BLaER1 treated with 17β-estradiol and CSF1 and Interleukin-3, amounts not matched to agents 10 nM and 100 nM (cell line): ENCODE measurements around the gene EIF2S2.

Experiments used
- H3K27ac ChIP-seq, 11 experiments: shearing (Covaris generic); formaldehyde crosslinking; 2 replicates each; pipeline ENCODE4 v1.8.1; 2022
- H3K27me3 ChIP-seq, 11 experiments: shearing (Covaris generic); formaldehyde crosslinking; 2 replicates each; pipeline ENCODE4 v1.8.1; 2022
- H3K36me3 ChIP-seq, 11 experiments: shearing (Covaris generic); formaldehyde crosslinking; 2 replicates each; pipeline ENCODE4 v1.8.1; 2022
- H3K4me1 ChIP-seq, 10 experiments: shearing (Covaris generic); formaldehyde crosslinking; 2 replicates each; pipeline ENCODE4 v1.8.1; 2022
- H3K4me2 ChIP-seq, 11 experiments: shearing (Covaris generic); formaldehyde crosslinking; 2 replicates each; pipeline ENCODE4 v1.8.1; 2022
- H3K4me3 ChIP-seq, 10 experiments: shearing (Covaris generic); formaldehyde crosslinking; 2 replicates each; pipeline ENCODE4 v1.8.1; 2022
- H3K9ac ChIP-seq, 11 experiments: shearing (Covaris generic); formaldehyde crosslinking; 2 replicates each; pipeline ENCODE4 v1.8.1; 2022
- H3K9me3 ChIP-seq, 11 experiments: shearing (Covaris generic); formaldehyde crosslinking; replicated peaks in 1 of 11; 2 replicates each; pipeline ENCODE4 v1.8.1; 2022
- H4K20me1 ChIP-seq, 11 experiments: shearing (Covaris generic); formaldehyde crosslinking; 2 replicates each; pipeline ENCODE4 v1.8.1; 2022
- Cebpa-rat ChIP-seq, 11 experiments: shearing (Covaris generic); IDR thresholded peaks; 2 replicates each; pipeline ENCODE4 v1.8.1; 2022

EIF2S2 gene

DNA sequence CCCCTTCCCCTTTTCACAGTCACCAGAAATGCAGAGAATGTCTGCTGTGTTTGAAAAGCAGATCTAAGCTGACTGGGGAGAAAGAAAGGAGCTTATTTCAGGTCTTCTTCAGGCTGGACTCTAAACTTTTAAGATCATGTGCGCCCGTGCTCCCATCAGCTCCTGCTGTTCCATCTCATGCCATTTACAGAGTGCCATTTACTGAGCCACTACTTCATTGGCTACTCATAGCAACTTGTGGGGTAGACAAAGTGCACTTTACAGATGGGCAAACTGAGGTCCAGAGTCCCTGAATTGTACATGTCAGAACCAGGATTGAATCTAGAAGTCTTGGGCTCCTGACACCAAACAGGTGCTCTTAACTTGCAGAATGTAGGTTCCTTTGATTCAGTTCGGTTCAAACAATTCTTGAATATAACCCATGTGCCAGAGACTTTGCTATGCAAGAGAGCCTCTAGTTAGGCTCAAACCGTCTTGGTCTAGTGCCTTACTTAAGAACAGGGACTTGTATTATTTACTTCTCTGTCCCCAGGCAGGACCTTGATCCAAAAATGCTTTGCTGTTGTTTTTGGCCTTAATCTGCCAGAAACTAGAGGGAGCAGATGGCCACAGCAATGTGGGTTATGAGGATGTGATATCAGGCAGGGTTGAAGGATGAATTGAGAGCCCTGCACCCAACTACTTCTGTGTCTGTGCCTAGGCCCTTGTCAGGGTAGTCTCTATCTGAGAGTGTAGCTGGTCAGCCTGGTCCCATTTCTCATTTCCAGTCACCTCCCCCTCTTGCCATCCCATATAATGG is 61.9 kb downstream of the EIF2S2 start:
- Histone ChIP-seq H3K27me3 (no peaks in the 10 kb centered on the region), H4K20me1 (peaks cover 100% of the 10 kb centered on the region in 11 experiments), H3K27ac (no peak overlapping the region), H3K4me2 (no peak overlapping the region), H3K4me1 (peaks cover 20 to 52% (median 31%) of the 10 kb centered on the region in 10 experiments), H3K9me3 (no peaks in the 10 kb centered on the region), H3K9ac (no peak overlapping the region), H3K36me3 (peaks cover 21 to 72% (median 49%) of the 10 kb centered on the region in 11 experiments), H3K4me3 (no peak overlapping the region)
- TF ChIP-seq Cebpa-rat (IDR thresholded peaks at IDR 0.05), result no peak

DNA sequence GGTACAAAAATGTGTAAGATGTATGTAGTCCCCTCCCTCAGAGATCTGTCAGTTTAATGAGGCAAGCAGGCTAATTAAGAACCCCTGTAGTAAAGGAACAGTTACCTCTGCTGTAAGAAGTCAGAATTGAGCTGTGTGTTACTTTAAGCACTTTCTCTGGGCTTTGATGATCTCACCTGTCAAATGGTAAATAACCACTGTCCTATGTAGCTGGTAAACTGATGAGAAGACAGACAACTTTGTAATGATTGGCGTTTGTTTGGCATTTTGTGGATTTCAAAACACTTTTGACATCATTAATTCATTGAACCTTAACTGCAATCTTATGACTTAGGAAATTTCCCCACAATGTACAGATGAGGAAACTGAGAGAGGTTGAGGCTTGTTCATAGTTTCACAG is 62.7 kb downstream of the EIF2S2 start:
- no peak overlapping the region for H3K4me3 ChIP-seq
- H3K9ac ChIP-seq, result no peak overlapping the region
- H3K27me3 ChIP-seq, result no peaks in the 10 kb centered on the region
- H3K9me3 ChIP-seq, result no peaks in the 10 kb centered on the region
- H3K4me1 ChIP-seq, result peaks cover 13 to 52% (median 24%) of the 10 kb centered on the region in 10 experiments
- H3K27ac ChIP-seq, result no peak overlapping the region
- no peak for TF ChIP-seq Cebpa-rat (IDR thresholded peaks at IDR 0.05)
- H3K36me3 ChIP-seq, result peaks cover 27 to 79% (median 56%) of the 10 kb centered on the region in 11 experiments
- peaks cover 100% of the 10 kb centered on the region in 11 experiments for H4K20me1 ChIP-seq
- H3K4me2 ChIP-seq, result no peak overlapping the region

DNA sequence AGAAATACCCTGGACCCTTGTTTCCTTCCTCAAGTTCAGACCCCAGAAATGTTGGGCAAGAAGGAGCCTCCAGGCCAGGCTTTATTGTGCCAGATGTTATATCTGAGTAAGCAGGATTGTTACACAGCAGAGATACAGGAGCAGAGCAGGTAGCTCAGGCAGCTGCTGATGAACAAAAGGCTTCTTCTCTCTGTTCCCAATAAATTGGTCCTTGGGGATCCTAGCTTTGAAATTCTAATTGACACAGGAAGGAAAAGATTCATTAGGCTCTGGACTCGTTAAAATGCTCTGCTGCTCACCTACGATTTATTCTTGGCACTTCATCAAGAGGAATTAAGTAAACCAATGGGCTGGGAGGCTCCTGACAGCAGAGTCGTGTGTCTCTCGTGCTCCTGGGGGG is 64.1 kb downstream of the EIF2S2 start:
- H3K4me3 ChIP-seq, result no peak overlapping the region
- H3K4me1 ChIP-seq, result peaks cover 0 to 46% (median 10%) of the 10 kb centered on the region in 10 experiments; a peak in 13 of 20 replicates
- no peaks in the 10 kb centered on the region for H3K27me3 ChIP-seq
- H3K27ac ChIP-seq, result no peak overlapping the region
- H3K9ac ChIP-seq, result no peak overlapping the region
- H3K36me3 ChIP-seq, result peaks cover 37 to 93% (median 70%) of the 10 kb centered on the region in 11 experiments
- TF ChIP-seq Cebpa-rat (IDR thresholded peaks at IDR 0.05), result no peak
- no peak overlapping the region for H3K4me2 ChIP-seq
- H3K9me3 ChIP-seq, result no peaks in the 10 kb centered on the region
- H4K20me1 ChIP-seq, result peaks cover 100% of the 10 kb centered on the region in 11 experiments

DNA sequence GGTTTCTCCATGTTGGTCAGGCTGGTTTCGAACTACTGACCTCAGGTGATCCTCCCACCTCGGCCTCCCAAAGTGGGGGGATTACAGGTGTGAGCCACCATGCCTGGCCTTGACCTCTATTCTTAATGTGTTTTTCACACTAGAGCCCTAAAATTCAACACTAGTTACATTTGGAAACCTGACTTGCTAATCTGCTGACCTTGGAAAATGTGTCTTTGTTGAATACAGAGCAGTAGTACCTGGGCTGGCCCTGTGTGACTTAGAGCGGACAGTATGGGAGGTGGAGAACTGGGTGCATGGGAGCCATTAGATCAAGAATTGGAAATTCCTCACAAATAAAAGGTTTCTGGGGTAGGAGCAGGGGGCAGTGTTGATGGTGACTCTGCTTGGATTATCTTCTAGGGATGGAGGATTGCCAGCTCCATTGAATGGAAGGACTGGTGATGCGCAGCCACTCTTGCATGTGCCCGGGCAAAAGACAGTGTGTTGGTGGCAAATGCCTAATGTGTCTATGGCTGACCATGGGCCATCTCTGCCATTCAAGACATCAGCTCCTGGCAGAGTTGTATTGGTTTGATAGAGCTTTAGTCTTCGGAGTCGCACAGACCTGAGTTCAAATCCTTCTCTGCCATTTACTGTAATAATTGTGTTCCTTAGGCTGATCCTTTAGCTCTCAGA is 64.9 kb downstream of the EIF2S2 start:
- H3K27ac ChIP-seq, result no peak overlapping the region
- H3K9ac ChIP-seq, result no peak overlapping the region
- peaks cover 0 to 40% (median 9%) of the 10 kb centered on the region in 10 experiments; a peak in 10 of 20 replicates for H3K4me1 ChIP-seq
- no peak overlapping the region for H3K4me2 ChIP-seq
- H3K36me3 ChIP-seq, result peaks cover 37 to 95% (median 67%) of the 10 kb centered on the region in 11 experiments
- H3K9me3 ChIP-seq, result no peaks in the 10 kb centered on the region
- H3K27me3 ChIP-seq, result no peaks in the 10 kb centered on the region
- no peak overlapping the region for H3K4me3 ChIP-seq
- no peak for TF ChIP-seq Cebpa-rat (IDR thresholded peaks at IDR 0.05)
- H4K20me1 ChIP-seq, result peaks cover 100% of the 10 kb centered on the region in 11 experiments

DNA sequence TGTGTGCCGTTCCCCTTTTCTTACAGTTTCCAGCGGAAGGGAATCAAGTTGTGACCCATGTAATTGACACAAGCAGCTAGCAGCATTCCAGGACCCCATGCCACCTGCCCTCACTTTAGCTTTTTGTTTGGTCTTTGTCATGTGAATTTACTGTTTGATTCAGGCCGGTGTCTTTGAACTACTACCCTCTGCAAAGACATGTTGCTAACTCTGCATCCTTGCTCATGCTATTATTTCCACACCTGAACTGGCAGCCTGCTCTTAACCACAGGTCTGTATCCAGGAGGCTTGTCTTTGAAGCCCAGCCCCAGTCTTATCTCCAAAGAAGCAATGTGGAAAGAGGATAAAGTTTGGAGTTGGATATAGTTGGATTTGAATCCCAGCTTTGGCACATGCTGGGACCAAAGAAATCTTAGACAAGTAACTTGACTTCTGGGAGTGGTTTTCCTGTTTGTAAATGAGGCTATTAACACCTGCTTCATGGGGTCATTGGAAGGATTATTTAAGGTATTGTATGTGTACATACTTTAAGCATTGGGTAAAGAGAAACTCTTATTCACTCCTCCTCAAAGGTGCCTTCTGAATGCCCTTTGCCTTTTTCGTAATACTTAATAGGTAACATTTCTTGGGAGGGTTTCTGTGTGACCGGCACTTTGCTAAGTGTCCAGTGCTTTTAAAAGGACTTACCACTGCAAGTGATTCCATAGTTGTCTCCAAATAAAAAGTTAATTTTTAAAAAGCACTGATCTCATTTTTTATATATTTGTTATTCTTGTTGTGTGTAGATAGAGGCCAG is 65.9 kb downstream of the EIF2S2 start:
- no peaks in the 10 kb centered on the region for H3K9me3 ChIP-seq
- H3K27ac ChIP-seq, result no peak overlapping the region
- H3K36me3 ChIP-seq, result peaks cover 41 to 96% (median 71%) of the 10 kb centered on the region in 11 experiments
- TF ChIP-seq Cebpa-rat (IDR thresholded peaks at IDR 0.05), result no peak
- no peaks in the 10 kb centered on the region for H3K27me3 ChIP-seq
- H4K20me1 ChIP-seq, result peaks cover 100% of the 10 kb centered on the region in 11 experiments
- H3K4me2 ChIP-seq, result no peak overlapping the region
- H3K4me3 ChIP-seq, result no peak overlapping the region
- peaks cover 0 to 34% (median 10%) of the 10 kb centered on the region in 10 experiments; a peak in 9 of 20 replicates for H3K4me1 ChIP-seq
- no peak overlapping the region for H3K9ac ChIP-seq

DNA sequence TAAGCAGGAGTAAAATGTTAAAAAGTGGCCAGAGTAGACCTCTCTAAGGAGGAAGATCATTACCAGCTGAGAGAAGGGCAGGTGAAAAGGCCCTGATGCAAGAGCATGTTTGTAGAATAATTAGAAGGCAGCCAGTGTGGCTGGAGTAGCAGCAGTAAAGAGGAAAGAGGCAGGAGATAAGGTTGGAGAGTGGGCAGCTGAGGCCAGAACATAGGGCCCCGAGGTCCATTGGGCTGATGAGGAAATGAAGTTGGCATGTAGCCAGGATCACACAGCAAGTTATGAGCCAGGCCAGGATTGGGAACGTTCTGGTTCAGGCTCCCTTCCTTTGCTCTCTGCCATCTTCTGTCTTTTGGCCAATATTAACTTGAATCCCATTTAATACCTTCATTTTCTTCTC is 66.7 kb downstream of the EIF2S2 start:
- Histone ChIP-seq H3K4me1 (peaks cover 0 to 29% (median 11%) of the 10 kb centered on the region in 10 experiments; a peak in 13 of 20 replicates), H3K36me3 (peaks cover 48 to 96% (median 75%) of the 10 kb centered on the region in 11 experiments), H3K4me2 (no peak overlapping the region), H3K9ac (no peak overlapping the region), H4K20me1 (peaks cover 100% of the 10 kb centered on the region in 11 experiments), H3K4me3 (no peak overlapping the region), H3K27ac (no peak overlapping the region), H3K9me3 (no peaks in the 10 kb centered on the region), H3K27me3 (no peaks in the 10 kb centered on the region)
- TF ChIP-seq Cebpa-rat (IDR thresholded peaks at IDR 0.05), result no peak

DNA sequence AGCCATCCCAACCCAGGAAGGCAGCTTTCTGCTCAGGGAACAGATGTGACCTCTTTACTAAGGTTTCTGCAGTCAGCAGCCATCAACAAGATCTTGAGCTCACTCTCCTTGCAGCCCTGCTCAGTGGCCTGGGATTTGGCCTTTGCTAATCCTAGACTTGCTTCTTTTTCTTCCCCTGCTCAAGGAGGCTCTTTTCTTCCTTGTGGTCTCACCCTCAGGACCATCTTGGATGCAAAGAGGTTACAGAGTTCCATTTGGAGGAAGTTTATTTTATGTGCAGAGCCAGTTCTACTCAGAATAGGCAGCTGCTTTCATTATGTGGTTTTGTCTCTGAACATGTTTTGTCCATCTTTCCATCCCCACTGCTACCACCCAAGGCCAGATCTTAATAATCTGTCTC is 69.0 kb downstream of the EIF2S2 start:
- peaks cover 0 to 43% (median 15%) of the 10 kb centered on the region in 10 experiments; a peak in 14 of 20 replicates for H3K4me1 ChIP-seq
- no peak overlapping the region for H3K4me2 ChIP-seq
- no peak overlapping the region for H3K4me3 ChIP-seq
- H3K27me3 ChIP-seq, result no peaks in the 10 kb centered on the region
- H3K36me3 ChIP-seq, result peaks cover 46 to 99% (median 86%) of the 10 kb centered on the region in 11 experiments
- H4K20me1 ChIP-seq, result peaks cover 100% of the 10 kb centered on the region in 11 experiments
- no peak overlapping the region for H3K27ac ChIP-seq
- no peak for TF ChIP-seq Cebpa-rat (IDR thresholded peaks at IDR 0.05)
- H3K9me3 ChIP-seq, result no peaks in the 10 kb centered on the region
- no peak overlapping the region for H3K9ac ChIP-seq

DNA sequence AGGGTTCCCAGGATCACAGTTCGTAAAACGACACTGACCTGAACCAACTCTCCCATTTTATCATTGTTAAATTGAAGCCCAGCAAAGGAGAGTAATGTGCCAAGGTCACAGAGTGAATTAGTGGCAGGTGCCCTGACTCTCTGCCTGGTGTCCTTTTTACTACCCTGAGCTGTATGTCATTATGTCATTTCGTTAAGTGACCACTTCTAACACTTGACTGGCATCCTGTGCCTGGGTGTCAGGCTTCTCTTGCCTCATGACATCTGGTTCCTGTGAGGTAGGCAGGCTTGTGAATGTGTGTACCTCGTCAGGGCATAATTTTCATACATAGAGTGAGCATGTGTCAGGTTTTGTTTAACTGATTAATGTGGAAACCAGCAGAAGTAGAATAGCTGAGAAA is 69.8 kb downstream of the EIF2S2 start:
- Histone ChIP-seq H3K4me2 (no peak overlapping the region), H3K9me3 (no peaks in the 10 kb centered on the region), H3K4me1 (peaks cover under 1 to 36% (median 18%) of the 10 kb centered on the region in 10 experiments; a peak in 17 of 20 replicates), H3K36me3 (peaks cover 46 to 99% (median 86%) of the 10 kb centered on the region in 11 experiments), H4K20me1 (peaks cover 100% of the 10 kb centered on the region in 11 experiments), H3K9ac (no peak overlapping the region), H3K27me3 (no peaks in the 10 kb centered on the region), H3K4me3 (no peak overlapping the region), H3K27ac (no peak overlapping the region)
- no peak for TF ChIP-seq Cebpa-rat (IDR thresholded peaks at IDR 0.05)

DNA sequence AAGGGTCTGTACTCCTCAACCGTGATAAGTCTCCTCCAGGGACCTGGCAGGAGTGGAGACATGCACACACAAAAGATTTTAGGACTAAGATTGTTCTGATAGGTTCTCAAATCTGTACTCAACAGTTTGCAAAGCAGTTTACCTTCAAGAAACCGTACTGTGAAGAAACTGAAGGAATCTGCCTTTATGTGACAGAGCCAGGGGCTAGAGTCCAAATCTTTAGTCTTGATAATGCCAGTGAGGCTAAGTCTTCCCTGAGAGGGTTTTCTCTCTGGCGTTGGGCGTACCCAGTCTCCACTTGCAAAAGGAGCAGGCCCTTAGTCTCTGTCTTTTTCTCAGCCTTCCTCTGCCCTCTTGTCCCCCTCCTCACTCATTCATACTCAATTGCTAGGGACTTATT is 70.8 kb downstream of the EIF2S2 start:
- Histone ChIP-seq H3K27ac (no peak overlapping the region), H3K9me3 (no peaks in the 10 kb centered on the region), H3K4me1 (peaks cover 4 to 39% (median 24%) of the 10 kb centered on the region in 10 experiments; a peak in 17 of 20 replicates), H3K4me2 (no peak overlapping the region), H3K4me3 (no peak overlapping the region), H3K27me3 (no peaks in the 10 kb centered on the region), H3K36me3 (peaks cover 48 to 99% (median 82%) of the 10 kb centered on the region in 11 experiments), H4K20me1 (peaks cover 99 to 100% (median 100%) of the 10 kb centered on the region in 11 experiments), H3K9ac (no peak overlapping the region)
- TF ChIP-seq Cebpa-rat (IDR thresholded peaks at IDR 0.05), result no peak
